Measurements from ENCODE around the gene TMEM212.

GRCh38 chr3:171797873-171798272 lies 45.3 kb upstream of the TMEM212 start:
- no peak for TF ChIP-seq CTCF (IDR thresholded peaks at IDR 0.05)
- no peak for TF ChIP-seq EP300 (IDR thresholded peaks at IDR 0.05)
